HG02610 (cell line): ENCODE measurements around the gene ZBTB17.
"Not testable (repeated sequence)": the region's sequence is repeated elsewhere in the genome, so short reads cannot be mapped to it uniquely, and the experiment has no call there.

ENCODE experiments used
- ATAC-seq: cut with Tn5 transposase; IDR thresholded peaks from one replicate; pipeline ENCODE4 v1.9.1; 2021; ENCODE audit warnings: mild to moderate bottlenecking, moderate library complexity; ENCODE audit not compliant: unreplicated experiment

The ZBTB17 gene

GRCh38 chr1:15938628-15939161, 37.2 kb downstream of the ZBTB17 start:
- ATAC-seq = no peak

- no peak for ATAC-seq
These were observed 38.2 kb downstream of the ZBTB17 start for GRCh38 chr1:15937706-15938168.

GRCh38 chr1:15937146-15937545, 38.8 kb downstream of the ZBTB17 start:
- no peak for ATAC-seq

GRCh38 chr1:15936025-15936424, 39.9 kb downstream of the ZBTB17 start:
- ATAC-seq = no peak

- ATAC-seq = no peak
These were observed 40.6 kb downstream of the ZBTB17 start for GRCh38 chr1:15935056-15935950.

GRCh38 chr1:15934211-15935055, 41.5 kb downstream of the ZBTB17 start:
- ATAC-seq = no peak

- ATAC-seq = no peak
These were observed 42.2 kb downstream of the ZBTB17 start for GRCh38 chr1:15933684-15934083.

- no peak for ATAC-seq
These were observed 43.3 kb downstream of the ZBTB17 start for GRCh38 chr1:15932612-15933011.

GRCh38 chr1:15931884-15932283, 44.0 kb downstream of the ZBTB17 start:
- no peak for ATAC-seq

- no peak for ATAC-seq
These were observed 44.5 kb downstream of the ZBTB17 start for GRCh38 chr1:15931401-15931800.

- ATAC-seq = no peak
These were observed 46.6 kb downstream of the ZBTB17 start for GRCh38 chr1:15928971-15929965.

GRCh38 chr1:15926448-15926847, 49.5 kb downstream of the ZBTB17 start:
- not testable (repeated sequence) for ATAC-seq

- ATAC-seq = no peak
These were observed 52.7 kb downstream of the ZBTB17 start for GRCh38 chr1:15923241-15923640.

- peak; percentile 73 for ATAC-seq
These were observed 56.8 kb downstream of the ZBTB17 start for GRCh38 chr1:15918962-15919715.

- no peak for ATAC-seq
These were observed 59.0 kb downstream of the ZBTB17 start for GRCh38 chr1:15916916-15917315.

GRCh38 chr1:15916417-15916816, 59.5 kb downstream of the ZBTB17 start:
- no peak for ATAC-seq

GRCh38 chr1:15915991-15916390, 59.9 kb downstream of the ZBTB17 start:
- no peak for ATAC-seq

GRCh38 chr1:15913607-15914006, 62.3 kb downstream of the ZBTB17 start:
- ATAC-seq = not testable (repeated sequence)

GRCh38 chr1:15911927-15912326, 64.0 kb downstream of the ZBTB17 start:
- no peak for ATAC-seq
